Left colon (tissue), 2 donors: Measurements from ENCODE around the gene AMOTL2. TPM values are rescaled to one million over a fixed set of nuclear protein-coding genes. Genes with fewer than 3 reads are reported as not detected.
A peak's percentile ranks its signal among the peaks of the same experiment; 100 is the strongest.

Experiments used
- ATAC-seq: fragments of 200-7000 bp; cut with Tn5 transposase; one replicate; pipeline ENCODE4 v1.9.1; 2020; ENCODE audit warnings: mild to moderate bottlenecking, moderate library complexity
- DNase-seq, 2 donors: peaks; one replicate each; pipeline ENCODE4 v3.0.0-alpha.2; 2020
- intact Hi-C, 2 donors: fragments of 100-400 bp; cut with DNase I in 1 of 2; cut with micrococcal nuclease in 1 of 2; formaldehyde crosslinking; loops; one replicate each; pipeline versions ENCODE4 v1.11.2 to v1.14.0; 2022; cut with DNase I, micrococcal nuclease
- total RNA-seq, 2 donors: library from RNA; stranded (reverse); fragmentation: NEBNext Ultra II Directional; extraction: Animal tissue kit (Norgen Biotek cat#: 25700); gene quantifications; one replicate each; pipeline ENCODE4 v1.2.1, GENCODE V29; 2021
- donor health status: DM: no; HTN: no; CAD: no.
- donor health status: DM: yes; HTN: yes; CAD: no.

The AMOTL2 gene
- total RNA-seq, 2 donors from 2014 or later = 17.6 to 18.7 TPM

DNA sequence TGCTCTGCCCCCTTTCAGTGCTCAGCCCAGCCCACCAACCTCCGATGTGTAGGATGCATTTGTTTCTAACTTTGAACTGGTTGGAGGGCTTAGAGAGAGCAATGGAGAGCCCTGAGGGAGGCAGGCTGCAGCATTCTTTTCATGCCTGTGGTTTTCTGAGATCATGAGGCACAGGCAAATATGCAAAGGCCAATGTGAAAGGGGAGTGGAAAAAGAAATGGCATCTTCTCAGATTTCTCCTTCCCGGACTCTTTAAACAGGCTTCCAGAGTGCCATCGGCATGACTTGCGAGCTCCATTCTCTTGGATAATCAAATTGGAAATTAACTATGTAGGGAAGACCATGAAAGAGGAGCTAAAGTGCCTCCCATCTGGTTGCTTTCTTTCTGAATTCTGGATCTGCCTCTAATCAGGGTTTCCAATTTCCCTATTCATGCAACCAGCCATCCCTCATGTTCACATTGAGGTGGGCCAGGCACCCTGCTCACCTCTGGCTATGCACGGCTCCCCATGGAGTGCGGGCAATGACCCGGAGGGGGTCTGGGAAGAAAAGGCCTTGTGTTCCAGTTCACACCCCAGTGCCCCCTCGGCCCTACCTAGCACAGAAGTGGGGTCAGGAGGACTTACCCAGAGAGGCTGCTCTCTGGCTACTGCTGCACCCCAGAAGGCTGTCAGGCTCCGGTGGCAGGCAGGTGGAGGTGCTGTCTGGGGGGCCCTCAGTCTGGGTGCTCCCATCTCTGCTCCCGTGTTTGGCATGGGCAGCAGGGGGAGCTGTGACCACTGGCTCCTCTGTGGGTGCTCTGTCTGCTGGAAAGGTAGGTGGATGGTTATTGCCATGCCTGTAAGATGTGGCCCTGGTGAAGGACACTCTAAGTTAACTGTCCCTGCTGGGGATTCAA, 16.1 kb downstream of the AMOTL2 start:
- intact Hi-C loops = no loop called here
- DNase-seq = peak; percentile 24 to 40
- ATAC-seq = peak; percentile 23

DNA sequence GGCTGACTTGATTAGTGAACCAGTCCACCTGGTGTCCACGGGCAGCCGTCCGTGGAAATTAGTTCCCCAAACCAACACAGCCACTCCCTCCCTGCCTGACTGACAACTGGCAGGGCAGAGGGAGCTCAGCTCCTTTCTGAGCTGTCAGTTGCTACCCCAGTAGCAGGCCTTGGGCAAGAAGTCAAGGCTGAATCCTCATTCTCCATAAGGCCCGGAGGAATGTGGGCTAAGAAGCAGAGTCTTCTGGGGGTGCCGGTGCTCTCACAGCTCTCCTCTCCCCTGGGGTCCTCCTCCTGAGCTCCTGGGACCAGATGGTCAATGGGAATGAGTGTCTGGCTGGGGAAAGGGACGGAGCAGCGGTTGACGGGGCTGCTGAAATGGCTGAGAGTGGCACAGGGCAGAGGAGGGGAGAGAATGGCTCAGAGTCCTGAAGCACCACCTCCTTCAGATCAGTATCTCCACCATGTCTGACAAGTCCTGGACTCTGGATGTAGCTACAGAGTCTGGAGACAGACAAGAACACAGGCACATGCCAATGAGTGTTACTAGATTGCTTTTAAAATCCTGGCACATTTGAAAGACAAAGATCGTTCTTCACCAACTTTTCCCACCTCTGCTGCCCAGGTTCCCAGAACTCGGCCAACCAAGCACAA, 16.9 kb downstream of the AMOTL2 start:
- peak in 1 of 2 donors; percentile 20 for DNase-seq
- ATAC-seq = no peak

DNA sequence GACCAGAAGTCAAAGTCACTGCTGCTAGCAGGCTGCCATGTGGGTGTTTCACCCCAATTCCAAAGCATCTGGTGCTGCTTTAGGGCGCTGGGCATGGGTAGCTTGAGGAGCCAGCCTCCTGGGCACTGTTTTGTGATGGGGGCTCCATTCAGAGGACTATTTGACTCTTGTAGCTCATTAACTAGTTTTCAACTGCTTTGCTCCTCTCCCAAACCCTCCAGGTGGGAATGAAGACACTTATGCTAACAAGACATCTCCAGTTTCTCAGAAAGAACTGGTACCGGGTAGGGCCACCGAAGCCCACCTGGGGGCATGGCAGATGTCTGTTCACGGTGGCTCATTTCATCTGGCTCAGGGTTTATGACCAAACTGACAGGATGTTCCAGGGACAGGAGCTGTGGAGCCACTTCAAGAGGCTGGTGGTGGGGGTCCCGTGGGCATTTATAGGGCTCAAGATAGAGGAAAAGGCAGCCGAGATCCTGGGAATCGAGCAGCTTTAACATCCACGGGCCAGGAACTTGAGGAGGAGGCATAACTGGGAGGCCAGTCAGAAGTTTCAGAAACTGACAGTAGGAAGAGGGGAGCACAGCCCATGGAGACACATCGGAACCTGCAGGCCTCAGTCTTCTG, 17.7 kb downstream of the AMOTL2 start:
- ATAC-seq (no peak), DNase-seq (peak in 1 of 2 donors; percentile 19)
- intact Hi-C loops = no loop called here

More for the DNA sequence above, 16.9 kb downstream of the AMOTL2 start:
- intact Hi-C loops = no loop called here

DNA sequence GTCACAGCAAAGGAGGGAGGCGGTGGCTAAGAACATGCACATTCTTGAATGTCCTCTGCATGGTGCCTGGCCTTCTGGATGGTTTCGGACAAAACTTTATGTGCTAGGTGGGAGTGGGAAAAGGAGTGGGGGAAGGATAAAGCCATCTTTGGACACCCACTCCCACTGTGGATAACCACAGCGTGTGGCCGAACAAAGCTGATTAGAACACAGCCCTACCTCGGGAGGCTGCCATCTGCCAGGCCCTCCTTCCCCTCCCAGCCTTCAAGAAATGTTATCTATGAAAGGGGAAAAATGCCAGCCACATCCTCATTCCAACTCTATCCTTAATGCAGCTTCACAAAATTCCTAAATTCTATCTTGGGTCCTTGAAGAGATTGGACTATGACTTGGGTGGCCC, 18.8 kb downstream of the AMOTL2 start:
- intact Hi-C loops = no loop called here
- DNase-seq (no peak), ATAC-seq (no peak)

DNA sequence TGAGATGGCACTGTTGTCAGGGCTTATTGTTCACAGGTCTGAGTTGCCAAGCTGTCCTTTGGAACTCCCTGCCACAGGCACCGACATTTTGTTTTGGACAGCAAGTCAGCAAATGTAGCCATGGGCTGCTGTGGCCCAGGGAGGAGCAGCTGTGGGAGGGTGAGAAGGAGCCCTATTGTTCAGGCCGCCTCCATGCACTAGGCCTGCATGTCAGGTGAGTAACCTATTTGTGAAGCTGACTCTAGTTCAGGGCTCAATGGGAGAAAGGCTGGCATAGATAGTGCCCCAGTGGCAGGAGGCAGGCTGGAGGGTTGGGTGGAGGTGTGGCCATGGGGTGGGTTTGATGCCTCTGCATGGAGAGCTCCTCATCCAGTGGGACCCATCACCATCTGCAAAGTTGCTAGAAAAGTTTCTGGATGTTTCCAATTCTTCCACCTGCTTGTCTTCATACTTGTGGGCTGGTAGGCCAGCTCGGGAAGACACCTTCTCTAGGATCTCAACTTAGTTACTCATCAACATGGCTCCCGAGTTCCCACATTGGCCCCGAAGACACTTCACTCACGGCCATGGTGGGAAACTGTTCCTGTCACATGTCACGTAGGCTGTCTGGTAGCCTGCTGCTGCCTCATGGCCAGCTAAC, 19.5 kb downstream of the AMOTL2 start:
- DNase-seq (no peak), ATAC-seq (no peak)
- intact Hi-C loops = no loop called here

DNA sequence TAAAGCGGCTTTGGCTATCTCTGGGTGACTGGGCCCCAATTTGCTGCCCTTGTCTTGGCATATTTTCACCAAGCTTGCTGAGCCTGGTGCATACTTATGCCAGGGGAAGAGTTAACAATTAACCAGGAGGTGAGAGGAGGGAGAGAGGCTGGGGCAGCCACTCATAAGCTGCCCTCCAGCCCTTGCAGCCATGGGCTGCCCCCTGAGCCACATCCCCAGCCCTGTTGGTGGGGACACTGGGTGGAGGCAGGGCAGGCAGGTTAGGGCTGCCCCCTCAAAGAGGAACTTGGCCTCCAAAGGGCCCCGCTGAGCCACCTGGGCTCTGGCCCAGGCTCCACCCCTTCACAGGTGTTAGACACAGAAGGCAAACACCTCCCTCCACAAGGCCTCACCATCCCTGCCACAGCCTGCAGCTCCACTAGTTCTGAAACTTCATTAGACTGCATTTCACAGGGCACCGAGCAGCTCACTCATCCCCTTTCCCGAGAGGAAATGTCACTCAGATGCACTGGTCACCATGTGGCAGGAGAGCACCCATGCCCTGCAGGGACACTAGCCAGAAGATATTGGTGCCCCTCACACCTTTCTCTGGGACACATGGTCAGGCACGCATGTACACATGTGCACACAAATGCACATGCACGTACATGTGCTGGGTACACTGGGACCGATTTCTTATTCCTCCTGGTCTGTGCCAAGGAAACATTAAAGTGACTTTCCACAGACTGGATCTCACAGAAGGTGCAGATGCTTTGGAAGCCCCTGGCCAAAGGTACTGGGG, 20.2 kb downstream of the AMOTL2 start:
- ATAC-seq (peak; percentile 79), DNase-seq (peak; percentile 50 to 61)
- intact Hi-C loops = no loop called here

DNA sequence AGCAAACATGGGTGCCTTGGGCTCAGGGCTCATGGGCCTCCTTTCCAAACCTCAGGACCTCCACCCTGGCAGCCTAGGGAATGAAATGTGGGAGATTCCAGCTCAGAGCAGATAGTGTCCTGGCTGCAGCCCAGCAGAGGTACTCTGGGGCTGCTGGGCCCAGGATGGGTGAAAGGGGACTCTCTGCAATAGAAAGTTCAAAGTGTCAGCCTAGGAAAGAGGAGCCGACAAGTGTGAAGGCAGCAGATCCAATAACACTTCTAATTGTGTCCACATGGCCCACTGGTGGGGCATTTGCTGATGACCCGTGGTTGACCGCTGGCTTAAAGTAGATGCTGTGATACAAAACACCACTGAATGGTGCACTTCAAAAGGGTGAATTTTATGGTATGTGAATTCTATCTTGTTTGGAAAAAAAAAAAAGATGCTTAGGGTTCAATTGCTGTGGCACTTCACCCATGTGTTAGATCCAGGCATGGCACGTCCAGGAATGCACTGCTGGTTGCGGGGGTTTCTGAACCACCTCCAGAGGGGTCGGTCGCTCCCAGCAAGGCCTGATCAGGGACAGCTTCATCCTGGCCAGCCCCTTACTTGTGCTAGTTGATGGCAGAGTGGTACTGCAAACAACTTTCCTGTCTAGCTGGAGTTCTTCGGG, 20.9 kb downstream of the AMOTL2 start:
- DNase-seq (no peak), ATAC-seq (no peak)
- intact Hi-C loops = no loop called here

DNA sequence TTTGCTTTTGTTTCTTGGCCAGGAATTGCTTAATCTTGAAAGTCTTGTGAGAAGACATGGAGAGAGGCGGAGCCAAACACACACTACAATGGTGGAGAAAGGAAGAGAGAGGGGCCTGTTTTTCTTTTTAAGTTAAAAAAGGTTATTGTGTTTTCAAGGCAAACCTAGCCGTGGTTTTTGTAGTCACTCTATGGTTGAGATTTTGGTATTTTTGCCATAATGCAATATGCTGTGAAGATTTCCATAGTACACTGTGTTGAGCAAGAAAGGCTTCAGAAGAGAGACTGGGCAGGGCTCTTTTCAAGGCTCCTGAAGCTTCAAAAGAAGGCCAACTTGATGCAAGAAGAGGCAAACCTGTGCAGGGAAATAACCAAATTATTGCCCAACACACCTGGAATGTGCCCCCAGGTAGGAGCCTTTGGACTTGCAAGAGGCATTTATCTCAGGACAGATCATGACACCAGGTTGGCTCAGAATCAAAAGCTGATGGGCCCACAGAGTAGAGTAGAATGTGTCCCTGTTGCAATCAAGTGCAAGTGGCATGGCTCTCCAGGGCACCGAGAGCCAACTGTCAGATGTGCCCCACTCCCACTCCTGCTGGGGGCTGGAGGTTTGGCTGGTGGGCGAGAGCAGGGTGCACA, 22.1 kb downstream of the AMOTL2 start:
- DNase-seq (no peak), ATAC-seq (no peak)
- intact Hi-C loops = no loop called here

DNA sequence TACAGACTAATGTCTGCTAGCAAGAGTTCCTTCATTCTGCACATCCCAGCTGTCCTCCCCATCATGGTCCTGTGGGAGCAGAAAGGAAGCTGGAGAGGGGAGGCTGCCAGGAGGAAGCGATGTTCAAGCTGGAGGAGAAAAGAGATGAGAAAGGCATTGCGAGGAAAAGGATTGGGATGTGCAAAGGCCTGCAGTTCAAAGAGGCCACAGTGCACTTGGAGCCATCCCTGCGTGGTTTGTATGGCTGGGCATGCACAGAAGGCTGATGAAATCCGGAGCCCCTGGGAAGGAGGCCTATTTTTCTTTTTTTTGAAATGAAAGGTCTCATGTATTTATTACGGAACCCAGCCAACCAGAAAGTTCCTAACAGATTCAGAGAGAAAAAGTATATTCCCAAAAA, 22.8 kb downstream of the AMOTL2 start:
- intact Hi-C loops = no loop called here
- ATAC-seq (no peak), DNase-seq (no peak)

DNA sequence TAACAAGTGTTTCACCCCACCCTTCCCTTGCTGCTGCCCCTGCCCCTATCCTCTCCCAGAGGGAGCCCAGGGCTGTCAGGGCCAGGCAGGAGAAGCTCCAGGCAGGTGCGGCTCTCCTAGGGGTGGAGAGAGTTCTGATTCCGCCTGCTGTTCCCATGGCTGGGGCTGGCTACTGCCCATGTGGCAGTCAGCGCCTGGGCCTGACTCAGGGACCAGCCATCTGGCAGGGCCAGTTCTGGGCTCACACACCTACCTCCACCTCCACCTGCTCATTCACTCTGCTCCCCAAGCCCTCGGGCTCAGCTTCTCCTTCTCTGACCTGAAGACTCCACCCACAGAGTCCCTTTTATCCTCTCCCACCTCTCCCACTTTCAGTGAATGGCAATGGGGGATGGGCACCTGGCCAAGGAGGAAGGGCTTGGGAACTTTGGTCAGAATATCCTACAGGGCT, 23.4 kb downstream of the AMOTL2 start:
- intact Hi-C loops = no loop called here
- ATAC-seq (peak; percentile 56), DNase-seq (peak; percentile 52 to 55)

DNA sequence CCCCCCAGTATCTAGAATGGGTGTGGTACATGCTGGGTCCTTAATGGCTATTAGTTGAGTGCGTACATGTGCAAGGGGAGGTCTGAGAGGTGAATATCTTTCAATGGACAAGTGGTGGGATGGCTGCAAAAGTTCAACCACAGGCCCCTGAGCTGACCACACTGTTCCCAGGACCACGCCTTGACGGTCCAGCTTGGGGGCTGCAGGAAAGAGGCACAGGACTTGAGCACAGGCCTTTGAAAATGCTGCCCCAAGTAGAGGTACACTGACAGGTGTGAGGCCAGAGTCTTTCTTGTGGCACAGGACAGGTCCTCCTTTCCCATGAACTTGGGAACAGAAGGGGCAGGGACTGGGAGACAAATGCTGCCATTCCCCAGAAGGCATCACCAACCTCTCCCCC, 24.0 kb downstream of the AMOTL2 start:
- intact Hi-C loops = no loop called here
- ATAC-seq = no peak
- DNase-seq = no peak

DNA sequence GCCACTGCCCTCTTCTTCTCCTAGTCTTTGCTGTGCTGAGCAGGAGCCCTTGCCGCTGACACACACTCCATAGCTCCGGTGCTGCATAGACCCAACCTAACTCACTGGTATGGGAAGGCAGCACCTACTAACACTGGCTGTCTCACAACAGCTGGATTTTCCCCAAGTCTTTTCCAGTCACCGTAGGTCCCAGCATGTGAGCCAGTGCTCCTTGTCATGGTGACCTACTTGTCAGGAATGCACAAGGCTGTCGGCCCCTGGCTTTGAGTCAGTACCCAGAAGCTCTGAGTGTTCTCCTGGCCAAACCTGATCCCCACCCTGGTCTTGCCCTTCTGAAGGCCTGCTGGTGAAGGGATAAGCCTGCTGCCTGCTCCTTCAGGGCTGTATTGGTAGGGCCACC, 25.7 kb downstream of the AMOTL2 start:
- ATAC-seq = no peak
- DNase-seq = no peak

DNA sequence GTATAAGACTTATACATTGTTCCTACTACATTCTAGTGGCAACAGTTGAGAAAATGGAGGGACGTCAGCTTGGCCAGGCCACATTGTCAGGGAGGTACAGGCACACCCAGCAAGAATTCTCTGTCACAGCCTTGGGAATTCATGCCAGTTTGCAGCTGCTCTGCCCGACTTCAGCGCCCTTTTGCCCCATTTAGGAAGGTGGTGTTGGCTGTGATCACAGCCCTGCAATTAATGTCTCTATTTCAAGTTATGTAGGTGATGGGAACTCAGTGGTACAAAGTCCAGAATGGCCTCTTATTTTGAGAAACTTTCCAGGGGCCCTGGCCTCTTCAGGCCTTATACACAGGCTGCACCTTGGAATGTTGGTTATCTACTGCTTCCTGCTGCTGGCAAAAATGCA, 26.7 kb downstream of the AMOTL2 start:
- DNase-seq = peak; percentile 36 to 73
- peak; percentile 83 for ATAC-seq
- intact Hi-C loops = no loop called here

More for the DNA sequence above, 25.7 kb downstream of the AMOTL2 start:
- intact Hi-C loops = no loop called here

DNA sequence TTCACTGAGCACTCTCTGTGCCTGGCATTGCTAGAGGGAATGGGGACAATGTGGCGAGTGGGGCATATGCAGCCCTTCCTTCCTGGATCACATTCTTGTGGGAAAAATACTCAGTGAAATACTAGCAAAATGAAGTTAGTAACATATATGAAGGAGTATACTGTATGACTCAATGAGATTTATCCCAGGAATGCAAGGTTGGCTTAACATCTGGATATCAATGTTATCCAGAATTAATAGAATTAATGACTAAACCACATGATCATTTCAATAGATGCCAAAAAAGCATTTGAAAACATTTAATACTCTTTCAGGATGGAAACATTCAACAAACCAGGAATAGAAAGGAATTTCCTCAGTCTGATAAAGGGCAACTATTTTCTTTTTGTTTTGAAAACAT, 27.5 kb downstream of the AMOTL2 start:
- intact Hi-C loops = no loop called here

DNA sequence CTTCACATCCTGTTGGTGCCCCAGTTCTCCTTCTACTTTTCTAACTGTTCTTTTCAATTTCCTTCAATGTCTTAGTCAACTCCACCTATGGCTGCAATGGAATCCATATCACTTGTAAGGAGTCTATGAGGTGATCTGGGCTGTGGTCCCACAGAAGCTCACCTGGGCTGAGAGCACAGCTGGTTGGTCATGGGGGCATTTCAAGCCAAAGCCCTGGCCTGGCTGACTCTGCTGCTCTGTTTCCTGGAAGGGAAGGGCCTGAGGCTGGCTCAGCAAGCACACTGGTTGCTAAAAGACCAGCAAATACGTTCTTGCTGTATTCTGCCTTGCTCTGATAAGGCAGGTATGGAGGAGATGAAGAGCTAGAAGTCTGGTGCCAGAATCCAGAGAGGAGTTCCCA, 29.0 kb downstream of the AMOTL2 start:
- intact Hi-C loops = no loop called here
- DNase-seq = no peak
- ATAC-seq = no peak

More for the DNA sequence above, 27.5 kb downstream of the AMOTL2 start:
- ATAC-seq (no peak), DNase-seq (no peak)

DNA sequence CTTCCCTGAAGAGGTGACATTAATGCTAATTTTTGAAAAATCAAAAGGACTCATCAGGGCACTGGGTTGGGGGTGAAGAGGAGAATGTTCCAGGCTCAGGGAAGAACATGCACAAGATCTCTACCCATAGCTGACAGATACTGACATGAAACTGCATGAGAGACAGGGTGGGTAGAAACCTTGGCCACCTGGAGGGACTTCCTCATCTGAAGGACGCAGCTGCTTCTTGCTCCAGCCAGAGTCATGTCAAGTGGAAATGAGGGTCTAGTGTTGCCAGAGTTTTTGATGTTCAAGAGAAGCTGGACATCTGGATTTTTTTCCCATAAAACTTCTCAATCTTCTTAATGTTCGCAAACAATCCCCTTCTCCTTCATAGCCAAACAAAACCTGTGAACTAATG, 29.7 kb downstream of the AMOTL2 start:
- no peak for DNase-seq
- intact Hi-C loops = no loop called here
- no peak for ATAC-seq

DNA sequence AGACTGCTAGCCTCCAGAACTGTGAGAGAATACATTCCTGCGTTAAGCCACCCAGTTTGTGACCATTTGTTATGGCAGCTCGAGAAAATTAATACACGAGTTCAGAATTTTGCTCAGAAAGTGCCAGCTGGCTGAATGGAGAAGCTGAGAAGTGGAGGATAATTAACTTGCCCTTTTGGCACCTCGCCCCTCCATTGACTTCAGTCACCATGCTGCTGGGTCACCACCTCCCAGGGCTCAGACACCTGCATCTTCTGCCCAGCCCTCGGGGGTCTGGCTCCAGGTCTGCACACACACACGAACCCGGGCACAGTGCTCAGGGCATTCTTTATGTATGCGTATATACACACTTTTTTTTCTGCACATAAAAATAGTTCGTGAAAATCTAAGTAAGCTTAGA, 32.0 kb downstream of the AMOTL2 start:
- ATAC-seq (no peak), DNase-seq (peak in 1 of 2 donors; percentile 6)
- intact Hi-C loops = no loop called here

DNA sequence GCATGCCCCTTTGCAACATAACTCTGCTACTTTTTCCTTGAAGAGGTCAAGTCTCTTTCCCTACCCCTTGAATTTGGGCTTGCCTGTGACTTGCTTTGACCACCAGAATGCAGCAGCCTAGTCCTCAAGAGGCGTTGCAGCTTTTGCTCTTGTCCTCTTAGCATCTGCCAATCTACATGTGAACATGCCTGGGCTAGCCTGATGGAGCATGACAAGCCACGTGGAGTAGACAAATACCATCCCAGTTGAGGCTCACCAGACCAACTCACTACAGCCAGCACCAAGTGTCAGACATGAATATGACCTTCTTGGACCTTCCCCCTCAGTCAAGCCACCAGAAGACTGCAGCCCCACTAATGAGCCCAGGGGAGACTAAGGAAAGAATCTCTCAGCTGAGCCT, 32.9 kb downstream of the AMOTL2 start:
- no peak for ATAC-seq
- intact Hi-C loops = no loop called here
- DNase-seq = peak in 1 of 2 donors; percentile 9
